Measurements from ENCODE around the gene ARHGEF11. TPM values are rescaled to one million over a fixed set of nuclear protein-coding genes. Genes with fewer than 3 reads are reported as not detected.

The ARHGEF11 gene
- total and polyA plus RNA-seq, 2 of the 4 experiments (the other 2 are of a cell fraction), result 16.8 to 17.2 TPM

DNA sequence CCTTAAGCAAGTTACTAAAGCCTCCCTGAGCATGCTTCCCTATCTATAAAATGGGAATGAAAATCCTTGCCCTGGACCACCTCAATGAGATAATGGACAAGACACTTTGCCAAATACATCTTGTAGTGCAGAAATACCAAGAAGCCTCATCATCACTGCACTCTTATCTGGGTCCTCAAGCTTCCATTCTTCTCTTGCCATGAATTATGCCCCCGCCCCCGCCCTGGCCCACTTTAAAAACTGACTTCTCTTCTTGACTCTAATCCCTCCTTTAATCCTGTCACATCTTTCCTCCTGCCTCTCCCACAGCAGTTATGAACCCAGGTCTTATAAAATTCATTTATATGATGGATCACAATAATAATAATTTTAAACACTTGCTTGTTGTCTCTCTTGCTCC lies 14.8 kb downstream of the ARHGEF11 start:
- Histone ChIP-seq H2BK15ac (ENCODE audit: low read depth, low read length) (no peak overlapping the region), H3K9me3 (ENCODE audit: control insufficient read depth, insufficient read depth, low read length) (no peaks in the 10 kb centered on the region), H4K5ac (ENCODE audit: low read depth, low read length) (no peak overlapping the region), H3K27ac (ENCODE audit: insufficient read depth, low read length) (no peak overlapping the region), H3K79me1 (ENCODE audit: low read depth in 1 of 2, low read length in 2 of 2) (peaks cover 16 to 68% of the 10 kb centered on the region in 2 experiments; a peak in 3 of 4 replicates), H3K14ac (replicated peaks; ENCODE audit: low read depth, low read length) (no peak overlapping the region), H3K9me1 (ENCODE audit: insufficient read depth, low read length) (peaks cover 12% of the 10 kb centered on the region; the same call in 1 of the 2 replicates), H3K23ac (ENCODE audit: low read depth, low read length) (no peak overlapping the region), H2AK5ac (ENCODE audit: low read depth, low read length) (no peak overlapping the region), H4K8ac (ENCODE audit: low read depth in 2 of 2, low read length in 2 of 2) (no peak overlapping the region), H3K4me3 (ENCODE audit: insufficient read depth, low read depth, low read length) (no peak overlapping the region), H2AFZ (replicated peaks; ENCODE audit: low read length, poor library complexity) (no peak overlapping the region), H3K36me3 (ENCODE audit: control insufficient read depth, insufficient read depth, low read length) (no peaks in the 10 kb centered on the region), H2BK5ac (ENCODE audit: low read depth, low read length, poor library complexity, severe bottlenecking) (no peak overlapping the region), H3K4me1 (ENCODE audit: control insufficient read depth, insufficient read depth, low read length) (no peaks in the 10 kb centered on the region), H2BK120ac (ENCODE audit: low read depth, low read length) (no peak overlapping the region), H4K20me1 (ENCODE audit: insufficient read depth, low read length) (peaks cover 60% of the 10 kb centered on the region), H2AK9ac (replicated peaks; ENCODE audit: low read depth, low read length, poor library complexity) (no peak overlapping the region), H3K18ac (ENCODE audit: low read depth, low read length) (no peak overlapping the region), H3K4ac (ENCODE audit: low read depth, low read length) (no peak overlapping the region), H3K4me2 (ENCODE audit: low read depth, low read length) (no peak overlapping the region), H2BK20ac (ENCODE audit: low read depth, low read length) (no peak overlapping the region), H3K9ac (ENCODE audit: low read depth, low read length) (no peak overlapping the region), H3K56ac (ENCODE audit: extremely low read depth, insufficient read depth, low read length) (no peak overlapping the region), H3K27me3 (ENCODE audit: control insufficient read depth, insufficient read depth, low read length) (no peaks in the 10 kb centered on the region), H4K91ac (ENCODE audit: insufficient read depth, low read depth, low read length) (no peak overlapping the region)
- CTCF ChIA-PET, result no interaction called here
- TF ChIP-seq, protein P1, sequence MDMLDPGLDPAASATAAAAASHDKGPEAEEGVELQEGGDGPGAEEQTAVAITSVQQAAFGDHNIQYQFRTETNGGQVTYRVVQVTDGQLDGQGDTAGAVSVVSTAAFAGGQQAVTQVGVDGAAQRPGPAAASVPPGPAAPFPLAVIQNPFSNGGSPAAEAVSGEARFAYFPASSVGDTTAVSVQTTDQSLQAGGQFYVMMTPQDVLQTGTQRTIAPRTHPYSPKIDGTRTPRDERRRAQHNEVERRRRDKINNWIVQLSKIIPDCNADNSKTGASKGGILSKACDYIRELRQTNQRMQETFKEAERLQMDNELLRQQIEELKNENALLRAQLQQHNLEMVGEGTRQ (IDR thresholded peaks at IDR 0.05; ENCODE audit: low read depth, low read length), result no peak
- TF ChIP-seq CHD1 (IDR thresholded peaks at IDR 0.05; ENCODE audit: low read depth, low read length), result no peak
- TF ChIP-seq CEBPB (IDR thresholded peaks at IDR 0.05; ENCODE audit: low read depth, low read length), result no peak
- TF ChIP-seq MXI1 (IDR thresholded peaks at IDR 0.05; ENCODE audit: borderline replicate concordance, low read depth, low read length), result no peak
- no peak for TF ChIP-seq SMC3 (IDR thresholded peaks at IDR 0.05; ENCODE audit: low read depth, low read length)
- TF ChIP-seq FOS (IDR thresholded peaks at IDR 0.05; ENCODE audit: low read depth, low read length), result no peak
- TF ChIP-seq MAFK (IDR thresholded peaks at IDR 0.05; ENCODE audit: low read depth, low read length), result no peak
- no peak for TF ChIP-seq POLR2A (IDR thresholded peaks at IDR 0.05; ENCODE audit: low read depth, low read length)
- TF ChIP-seq NFE2L2 (IDR thresholded peaks at IDR 0.05; ENCODE audit: low read depth, low read length), result no peak
- TF ChIP-seq RFX5 (IDR thresholded peaks at IDR 0.05; ENCODE audit: low read depth, low read length), result no peak
- no peak for TF ChIP-seq BHLHE40 (IDR thresholded peaks at IDR 0.05; ENCODE audit: low read depth, low read length)
- no peak for TF ChIP-seq MAZ (IDR thresholded peaks at IDR 0.05; ENCODE audit: borderline replicate concordance, low read depth, low read length)
- no peak for TF ChIP-seq RAD21 (IDR thresholded peaks at IDR 0.05; ENCODE audit: low read length)
- TF ChIP-seq RCOR1 (IDR thresholded peaks at IDR 0.05; ENCODE audit: insufficient replicate concordance, low read length), result no peak
- TF ChIP-seq, protein P2, sequence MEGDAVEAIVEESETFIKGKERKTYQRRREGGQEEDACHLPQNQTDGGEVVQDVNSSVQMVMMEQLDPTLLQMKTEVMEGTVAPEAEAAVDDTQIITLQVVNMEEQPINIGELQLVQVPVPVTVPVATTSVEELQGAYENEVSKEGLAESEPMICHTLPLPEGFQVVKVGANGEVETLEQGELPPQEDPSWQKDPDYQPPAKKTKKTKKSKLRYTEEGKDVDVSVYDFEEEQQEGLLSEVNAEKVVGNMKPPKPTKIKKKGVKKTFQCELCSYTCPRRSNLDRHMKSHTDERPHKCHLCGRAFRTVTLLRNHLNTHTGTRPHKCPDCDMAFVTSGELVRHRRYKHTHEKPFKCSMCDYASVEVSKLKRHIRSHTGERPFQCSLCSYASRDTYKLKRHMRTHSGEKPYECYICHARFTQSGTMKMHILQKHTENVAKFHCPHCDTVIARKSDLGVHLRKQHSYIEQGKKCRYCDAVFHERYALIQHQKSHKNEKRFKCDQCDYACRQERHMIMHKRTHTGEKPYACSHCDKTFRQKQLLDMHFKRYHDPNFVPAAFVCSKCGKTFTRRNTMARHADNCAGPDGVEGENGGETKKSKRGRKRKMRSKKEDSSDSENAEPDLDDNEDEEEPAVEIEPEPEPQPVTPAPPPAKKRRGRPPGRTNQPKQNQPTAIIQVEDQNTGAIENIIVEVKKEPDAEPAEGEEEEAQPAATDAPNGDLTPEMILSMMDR (conservative IDR thresholded peaks at IDR 0.05; ENCODE audit: low read depth, low read length), result no peak
- TF ChIP-seq, protein P3, sequence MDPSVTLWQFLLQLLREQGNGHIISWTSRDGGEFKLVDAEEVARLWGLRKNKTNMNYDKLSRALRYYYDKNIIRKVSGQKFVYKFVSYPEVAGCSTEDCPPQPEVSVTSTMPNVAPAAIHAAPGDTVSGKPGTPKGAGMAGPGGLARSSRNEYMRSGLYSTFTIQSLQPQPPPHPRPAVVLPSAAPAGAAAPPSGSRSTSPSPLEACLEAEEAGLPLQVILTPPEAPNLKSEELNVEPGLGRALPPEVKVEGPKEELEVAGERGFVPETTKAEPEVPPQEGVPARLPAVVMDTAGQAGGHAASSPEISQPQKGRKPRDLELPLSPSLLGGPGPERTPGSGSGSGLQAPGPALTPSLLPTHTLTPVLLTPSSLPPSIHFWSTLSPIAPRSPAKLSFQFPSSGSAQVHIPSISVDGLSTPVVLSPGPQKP (IDR thresholded peaks at IDR 0.05; ENCODE audit: borderline replicate concordance, low read depth, low read length), result no peak
- no peak for ATAC-seq (ENCODE audit: low read depth)
- no CpG with 5 or more reads among the region's 2 CpGs for WGBS, 2 experiments (ENCODE audit: extremely low coverage in 2 of 2, insufficient read length in 1 of 2)
- no peak for DNase-seq
- POLR2A ChIA-PET (ENCODE audit: unreplicated experiment), result no interaction called here
- intact Hi-C loops (cut with micrococcal nuclease), result no loop called here
- in situ Hi-C loops (cut with MboI; ENCODE audit: low sequenced_read_pairs), result no loop called here
- no TSS peak for BruUV-seq (replicated peaks)
- dilution Hi-C loops (cut with HindIII; ENCODE audit: low sequenced_read_pairs, unreplicated experiment), result no loop called here

Data from IMR-90 (cell line).